DMS53 treated with DMSO at 0.1 percent for 48 hours (cell line): ENCODE measurements around the gene WFDC10A.
"Not testable (repeated sequence)": the region's sequence is repeated elsewhere in the genome, so short reads cannot be mapped to it uniquely, and the experiment has no call there.

Experiments
- DNase-seq: peaks from one replicate; lab custom pipeline; 2025; ENCODE audit not compliant: unreplicated experiment; lab: John Stamatoyannopoulos, UW

Gene WFDC10A

GRCh38 chr20:45629496-45630100 lies at the start of gene WFDC10A:
Gene WFDC10A (plus strand): TSS chr20:45629739. CDS start chr20:45629814, 75 bp downstream.
- peak; percentile 67 for DNase-seq

- DNase-seq, result no peak
These were observed 47.8 kb upstream of the WFDC10A start for GRCh38 chr20:45581702-45582101.

DNA sequence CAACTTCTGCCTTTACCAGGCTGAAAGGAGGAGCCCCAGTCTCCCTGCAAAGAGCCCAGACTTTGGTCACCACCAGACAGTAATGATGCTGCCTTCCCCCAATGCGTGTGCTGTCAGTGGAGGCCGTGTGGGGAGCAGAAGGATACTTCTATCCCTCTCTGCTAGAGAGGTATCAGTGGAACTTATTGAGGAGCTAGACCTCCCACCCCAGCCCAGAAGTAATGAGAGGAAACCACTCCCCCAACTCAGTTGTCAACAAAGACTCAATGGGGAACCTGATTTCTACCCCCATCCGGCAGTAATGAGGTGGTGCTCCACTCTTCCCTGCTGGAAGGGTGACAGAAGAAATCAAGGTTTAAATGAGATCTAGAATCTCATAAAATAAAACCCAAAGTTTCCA lies 46.0 kb upstream of the WFDC10A start:
- DNase-seq, result no peak

DNA sequence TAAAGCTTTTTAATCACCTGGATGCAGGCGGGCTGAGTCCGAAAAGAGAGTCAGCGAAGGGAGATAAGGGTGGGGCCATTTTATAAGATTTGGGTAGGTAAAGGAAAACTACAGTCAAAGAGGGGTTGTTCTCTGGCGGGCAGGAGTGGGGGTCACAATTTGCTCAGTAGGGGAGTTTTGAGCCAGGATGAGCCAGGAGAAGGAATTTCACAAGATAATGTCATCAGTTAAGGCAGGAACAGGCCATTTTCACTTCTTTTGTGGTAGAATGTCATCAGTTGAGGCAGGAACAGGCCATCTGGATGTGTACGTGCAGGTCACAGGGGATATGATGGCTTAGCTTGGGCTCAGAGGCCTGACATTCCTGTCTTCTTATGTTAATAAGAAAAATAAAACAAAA lies 45.2 kb upstream of the WFDC10A start:
- not testable (repeated sequence) for DNase-seq

DNA sequence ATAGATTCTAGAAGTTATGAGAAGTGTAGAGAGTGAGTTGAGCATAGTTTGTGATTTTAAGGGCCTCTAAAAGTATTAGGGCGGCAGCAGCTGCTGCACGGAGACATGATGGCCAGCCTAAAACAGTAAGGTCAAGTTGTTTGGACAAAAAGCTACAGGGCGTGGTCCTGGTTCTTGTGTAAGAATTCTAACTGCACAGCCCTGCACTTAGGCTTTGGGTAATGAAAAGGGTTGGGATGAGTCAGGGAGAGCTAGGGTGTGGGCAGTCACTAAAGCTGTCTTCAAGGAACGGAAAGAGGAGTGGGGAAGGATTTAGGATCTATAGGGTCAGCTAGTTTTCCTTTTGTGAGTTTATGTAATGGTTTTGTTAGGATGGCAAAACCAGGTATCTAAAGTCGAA lies 43.6 kb upstream of the WFDC10A start:
- DNase-seq, result not testable (repeated sequence)

- no peak for DNase-seq
These were observed 40.7 kb upstream of the WFDC10A start for GRCh38 chr20:45588800-45589199.

DNA sequence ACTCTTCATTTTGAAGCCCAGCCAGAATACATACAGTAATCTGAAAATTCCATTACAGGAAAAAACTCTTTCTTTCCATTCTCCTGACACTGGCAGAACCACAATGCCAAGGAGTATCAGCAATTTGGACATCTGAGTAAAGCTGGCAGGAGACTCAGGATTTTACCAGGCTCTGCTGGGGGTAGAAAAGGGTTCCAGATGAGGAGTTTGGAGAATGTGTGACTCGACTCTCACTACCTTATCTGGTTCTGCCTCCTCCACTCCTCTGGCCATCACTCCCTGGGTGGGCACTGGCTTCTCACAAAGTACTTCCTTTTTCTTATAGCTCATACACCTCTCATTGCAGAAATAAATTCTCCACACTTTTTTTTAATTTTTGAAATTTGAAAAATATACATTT lies 39.8 kb upstream of the WFDC10A start:
- DNase-seq, result no peak

DNA sequence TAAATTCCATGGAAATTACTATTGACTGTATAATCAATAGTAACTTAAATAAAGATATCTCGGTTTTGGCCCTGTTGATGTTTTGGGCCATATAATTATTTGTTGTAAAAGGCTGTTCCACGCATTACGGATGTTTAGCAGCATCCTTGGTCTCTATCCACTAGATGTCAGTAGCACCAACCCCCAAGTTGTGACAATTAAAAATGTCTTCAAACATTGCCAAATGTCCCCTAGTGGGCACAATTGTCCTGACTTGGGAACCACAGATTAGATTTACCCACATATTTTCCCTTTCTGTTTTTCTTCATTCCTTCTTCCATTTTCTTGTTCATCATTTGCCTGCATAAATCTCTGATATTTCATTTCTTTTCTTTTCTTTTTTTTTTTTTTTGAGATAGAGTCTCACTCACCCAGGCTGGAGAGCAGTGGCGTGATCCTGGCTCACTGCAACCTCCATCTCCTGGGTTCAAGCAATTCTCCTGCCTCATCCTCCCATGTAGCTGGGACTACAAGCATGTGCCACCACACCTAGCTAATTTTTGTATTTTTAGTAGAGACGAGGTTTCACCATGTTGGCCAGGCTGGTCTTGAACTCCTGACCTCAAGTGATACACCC lies 36.9 kb upstream of the WFDC10A start:
- DNase-seq, result peak; percentile 73

- DNase-seq, result no peak
These were observed 36.0 kb upstream of the WFDC10A start for GRCh38 chr20:45593498-45593897.

DNA sequence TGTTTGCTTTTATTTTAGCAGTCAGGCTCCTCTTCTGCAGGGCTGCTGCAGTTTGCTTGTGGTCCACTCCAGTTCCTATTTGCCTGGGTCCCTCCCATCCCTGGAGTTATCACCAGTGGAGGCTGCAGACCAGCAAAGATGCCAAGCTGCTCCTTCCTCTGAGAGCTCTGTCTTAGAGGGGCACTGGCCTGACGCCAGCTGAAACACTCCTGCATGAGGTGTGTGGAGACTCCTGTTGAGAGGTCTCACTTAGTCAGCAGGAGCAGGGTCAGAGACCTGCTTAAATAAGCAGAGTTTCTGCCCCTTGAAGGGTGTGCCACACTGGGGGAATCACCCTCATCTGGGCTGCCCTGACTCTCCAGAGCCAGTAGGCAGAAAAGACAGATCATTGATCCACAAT lies 34.3 kb upstream of the WFDC10A start:
- no peak for DNase-seq

- DNase-seq, result no peak
These were observed 21.7 kb upstream of the WFDC10A start for GRCh38 chr20:45607810-45608209.

DNA sequence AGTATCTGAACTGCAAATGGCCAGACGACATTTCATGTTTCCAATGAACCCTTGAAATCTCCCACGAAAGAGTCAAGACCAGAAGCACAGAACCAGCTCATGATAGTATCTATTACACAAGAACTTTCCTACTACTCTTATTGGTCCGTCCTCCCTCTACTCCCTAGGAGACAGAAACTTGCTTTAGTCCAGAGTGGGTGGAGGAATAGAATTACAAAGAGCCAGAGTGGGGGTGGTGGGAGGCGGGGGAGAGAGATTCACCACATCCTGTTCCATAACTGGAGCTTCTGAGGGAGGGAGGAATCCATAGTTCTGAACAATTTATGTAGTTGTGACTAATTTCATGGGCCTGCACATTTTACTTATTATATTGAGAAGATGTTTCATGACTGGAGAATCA lies 18.5 kb upstream of the WFDC10A start:
- no peak for DNase-seq

- no peak for DNase-seq
These were observed 17.2 kb upstream of the WFDC10A start for GRCh38 chr20:45612314-45612713.

- DNase-seq, result no peak
These were observed 11.9 kb upstream of the WFDC10A start for GRCh38 chr20:45617591-45617990.

DNA sequence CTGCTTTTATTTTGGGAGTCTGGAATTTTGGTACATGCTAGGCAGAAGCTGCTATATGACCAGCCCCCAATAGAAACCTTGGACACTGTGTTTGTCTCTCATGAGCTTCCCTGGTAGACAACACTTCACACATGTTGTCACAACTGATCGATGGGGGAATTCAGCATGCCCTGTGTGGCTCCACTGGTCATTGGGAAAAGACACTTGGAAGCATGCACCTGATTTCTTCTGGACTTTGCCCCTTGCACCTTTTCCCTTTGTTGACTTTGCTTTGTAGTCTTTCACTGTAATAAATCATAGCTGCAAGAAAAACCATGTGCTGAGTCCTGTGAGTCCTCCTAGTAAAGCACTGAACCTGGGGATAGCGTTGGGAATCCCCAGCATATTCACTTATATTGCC lies 7.9 kb upstream of the WFDC10A start:
- peak; percentile 75 for DNase-seq

- no peak for DNase-seq
These were observed 3.0 kb upstream of the WFDC10A start for GRCh38 chr20:45626540-45626939.

DNA sequence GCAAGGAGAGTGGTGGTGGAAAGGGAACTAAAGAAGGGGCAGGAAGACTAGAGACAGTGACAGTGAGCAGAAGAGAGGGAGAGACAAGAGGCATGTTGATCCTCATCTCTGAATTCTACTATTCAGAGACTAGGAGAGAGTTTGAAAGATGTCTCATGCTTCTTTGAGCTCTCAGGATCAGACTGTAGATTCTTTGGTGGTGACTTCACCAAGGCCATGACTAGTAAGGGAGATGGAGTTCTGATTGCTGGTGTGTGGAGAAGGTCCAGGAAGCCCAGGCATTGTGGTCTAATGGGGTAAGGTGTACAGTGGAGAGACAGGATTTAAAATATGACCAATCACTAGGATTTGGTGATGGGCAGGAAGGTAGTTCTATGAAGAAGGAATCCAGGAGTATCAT lies 832 bp downstream of the WFDC10A start:
- no peak for DNase-seq

DNA sequence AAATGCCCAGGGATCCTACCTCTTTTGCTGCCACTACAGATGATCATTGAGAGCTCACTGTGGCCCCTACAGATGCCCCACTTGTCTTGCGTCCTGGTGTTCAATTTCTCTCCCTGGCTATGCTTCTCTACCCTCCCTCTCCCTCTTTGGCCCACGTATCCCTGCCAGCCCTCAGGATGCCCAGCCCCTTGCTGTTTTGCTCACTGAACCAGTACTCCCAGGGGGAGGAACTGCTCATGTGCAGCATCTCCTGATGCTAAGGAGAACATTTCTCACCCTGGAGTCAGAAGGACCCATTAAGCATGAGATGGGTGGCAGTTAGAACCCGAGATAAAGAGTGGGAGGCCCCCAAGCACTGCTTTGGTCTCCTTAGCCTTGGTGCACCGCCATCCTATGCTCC lies 1.6 kb downstream of the WFDC10A start, which contains the start of gene WFDC9:
TSS of gene WFDC9 (minus strand) at position 101 of the 400 bp plus-strand sequence. CDS start 21,103 bp downstream, outside the sequence.
- no peak for DNase-seq

- DNase-seq, result no peak
These were observed 7.0 kb downstream of the WFDC10A start for GRCh38 chr20:45636513-45636912.

- no peak for DNase-seq
These were observed 10.1 kb downstream of the WFDC10A start for GRCh38 chr20:45639687-45640086.

- DNase-seq, result not testable (repeated sequence)
These were observed 11.5 kb downstream of the WFDC10A start for GRCh38 chr20:45641076-45641475.

DNA sequence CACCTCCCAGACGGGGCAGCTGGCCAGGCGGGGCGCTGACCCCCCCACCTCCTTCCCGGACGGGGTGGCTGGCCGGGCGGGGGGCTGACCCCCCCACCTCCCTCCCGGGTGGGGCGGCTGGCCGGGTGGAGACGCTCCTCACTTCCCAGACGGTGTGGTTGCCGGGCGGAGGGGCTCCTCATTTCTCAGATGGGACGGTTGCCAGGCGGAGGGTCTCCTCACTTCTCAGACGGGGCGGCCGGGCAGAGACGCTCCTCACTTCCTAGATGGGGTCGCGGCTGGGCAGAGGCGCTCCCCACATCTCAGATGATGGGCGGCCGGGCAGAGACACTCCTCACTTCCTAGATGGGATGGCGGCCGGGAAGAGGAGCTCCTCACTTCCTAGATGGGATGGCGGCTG lies 16.3 kb downstream of the WFDC10A start:
- not testable (repeated sequence) for DNase-seq

GRCh38 chr20:45646875-45647274 lies 17.3 kb downstream of the WFDC10A start:
- DNase-seq, result no peak
